Measurements from ENCODE around the gene AP2A1. TPM values are rescaled to one million over a fixed set of nuclear protein-coding genes. Genes with fewer than 3 reads are reported as not detected.

The AP2A1 gene
- total RNA-seq, 1 donor from 2014 or later: 65.3 TPM

- no peak for DNase-seq (ENCODE audit: low read depth, low spot score)
Measured at GRCh38 chr19:49792829-49793560, 26.2 kb downstream of the AP2A1 start.

- DNase-seq (ENCODE audit: low read depth, low spot score): no peak
Measured at GRCh38 chr19:49793561-49793840, 26.7 kb downstream of the AP2A1 start.

- DNase-seq (ENCODE audit: low read depth, low spot score): no peak
Measured at GRCh38 chr19:49795615-49796014, 28.8 kb downstream of the AP2A1 start.

GRCh38 chr19:49798574-49798973 lies 31.8 kb downstream of the AP2A1 start:
- no peak for DNase-seq (ENCODE audit: low read depth, low spot score)

GRCh38 chr19:49799271-49799797 lies 32.5 kb downstream of the AP2A1 start:
- DNase-seq (ENCODE audit: low read depth, low spot score): no peak

DNA sequence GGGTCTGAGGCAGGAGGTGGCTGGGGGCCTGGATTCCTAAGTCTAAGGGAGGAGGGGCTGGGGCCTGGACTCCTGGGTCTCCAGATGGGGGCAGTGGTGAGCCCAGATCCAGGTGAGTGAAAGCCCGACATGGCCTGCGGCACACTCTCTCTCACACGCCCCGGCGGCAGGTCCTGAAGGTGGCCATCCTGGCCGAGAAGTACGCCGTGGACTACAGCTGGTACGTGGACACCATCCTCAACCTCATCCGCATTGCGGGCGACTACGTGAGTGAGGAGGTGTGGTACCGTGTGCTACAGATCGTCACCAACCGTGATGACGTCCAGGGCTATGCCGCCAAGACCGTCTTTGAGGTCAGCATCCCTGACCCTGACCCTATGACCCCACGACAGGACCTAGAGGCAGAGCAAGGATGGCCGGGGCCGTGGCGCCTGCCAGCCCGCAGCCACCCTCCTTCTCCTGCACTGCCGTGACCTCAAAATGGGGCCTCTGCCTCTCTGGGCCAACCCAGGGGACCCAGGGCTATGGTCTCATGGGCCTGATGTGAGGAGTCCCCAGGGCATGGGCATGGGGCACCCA lies 33.1 kb downstream of the AP2A1 start:
- DNase-seq (ENCODE audit: low read depth, low spot score): no peak

GRCh38 chr19:49800771-49801170 lies 34.0 kb downstream of the AP2A1 start:
- DNase-seq (ENCODE audit: low read depth, low spot score): no peak

DNA sequence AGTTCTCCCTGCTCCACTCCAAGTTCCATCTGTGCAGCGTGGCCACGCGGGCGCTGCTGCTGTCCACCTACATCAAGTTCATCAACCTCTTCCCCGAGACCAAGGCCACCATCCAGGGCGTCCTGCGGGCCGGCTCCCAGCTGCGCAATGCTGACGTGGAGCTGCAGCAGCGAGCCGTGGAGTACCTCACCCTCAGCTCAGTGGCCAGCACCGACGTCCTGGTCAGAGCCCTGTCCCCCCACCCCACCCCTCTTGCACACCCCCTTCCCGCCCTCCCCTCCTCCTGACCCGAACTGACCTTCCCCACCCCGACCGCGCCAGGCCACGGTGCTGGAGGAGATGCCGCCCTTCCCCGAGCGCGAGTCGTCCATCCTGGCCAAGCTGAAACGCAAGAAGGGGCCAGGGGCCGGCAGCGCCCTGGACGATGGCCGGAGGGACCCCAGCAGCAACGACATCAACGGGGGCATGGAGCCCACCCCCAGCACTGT lies 34.6 kb downstream of the AP2A1 start:
- DNase-seq (ENCODE audit: low read depth, low spot score): no peak

DNA sequence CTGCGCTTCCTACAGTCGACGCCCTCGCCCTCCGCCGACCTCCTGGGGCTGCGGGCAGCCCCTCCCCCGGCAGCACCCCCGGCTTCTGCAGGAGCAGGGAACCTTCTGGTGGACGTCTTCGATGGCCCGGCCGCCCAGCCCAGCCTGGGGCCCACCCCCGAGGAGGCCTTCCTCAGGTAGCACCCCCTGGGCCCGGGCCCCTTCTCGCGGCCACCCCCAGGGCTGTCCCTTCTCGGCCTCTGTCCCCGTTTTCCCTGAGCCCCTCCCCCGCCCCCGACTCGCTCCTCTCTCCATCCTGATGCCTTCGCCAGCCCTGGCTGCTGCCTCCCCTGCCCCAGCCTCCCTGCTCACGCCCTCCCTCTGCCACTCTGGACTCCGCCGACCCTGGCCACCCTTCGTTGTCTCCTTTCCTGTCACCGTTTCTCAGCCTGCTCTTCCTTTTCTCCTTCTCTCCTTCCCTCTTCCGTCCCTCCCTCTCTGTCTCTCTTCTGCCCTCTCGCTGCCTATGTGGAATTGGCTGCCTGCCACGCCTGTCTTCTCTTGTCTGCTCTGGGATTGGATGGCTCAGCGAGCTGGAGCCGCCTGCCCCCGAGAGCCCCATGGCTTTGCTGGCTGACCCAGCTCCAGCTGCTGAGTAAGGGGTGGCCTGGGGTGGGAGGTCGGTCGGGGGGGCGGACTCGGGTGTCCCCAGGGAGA lies 35.3 kb downstream of the AP2A1 start:
- no peak for DNase-seq (ENCODE audit: low read depth, low spot score)

DNA sequence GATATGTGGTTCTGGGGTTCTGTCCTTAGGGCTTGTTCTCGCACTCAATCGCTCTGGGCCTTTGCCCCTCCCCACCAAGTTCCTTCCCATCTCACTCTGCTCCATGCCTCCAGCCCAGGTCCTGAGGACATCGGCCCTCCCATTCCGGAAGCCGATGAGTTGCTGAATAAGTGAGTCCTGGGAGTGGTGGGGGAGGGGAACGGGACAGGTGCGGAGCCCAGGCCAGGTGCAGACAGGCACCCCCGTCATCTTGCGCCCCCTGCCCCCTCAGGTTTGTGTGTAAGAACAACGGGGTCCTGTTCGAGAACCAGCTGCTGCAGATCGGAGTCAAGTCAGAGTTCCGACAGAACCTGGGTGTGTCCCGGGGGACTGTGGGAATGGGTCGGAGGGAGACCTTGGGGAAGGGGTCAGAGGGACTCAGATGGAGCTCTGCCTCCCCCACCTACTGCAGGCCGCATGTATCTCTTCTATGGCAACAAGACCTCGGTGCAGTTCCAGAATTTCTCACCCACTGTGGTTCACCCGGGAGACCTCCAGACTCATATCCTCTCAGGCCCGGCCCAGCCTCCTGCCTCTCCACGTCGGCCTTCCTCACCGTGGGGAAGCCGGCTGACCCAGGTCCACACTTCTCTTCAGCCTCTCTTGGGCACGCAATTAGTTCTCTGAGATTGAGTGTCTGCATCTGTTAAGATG lies 36.2 kb downstream of the AP2A1 start:
- no peak for DNase-seq (ENCODE audit: low read depth, low spot score)

DNA sequence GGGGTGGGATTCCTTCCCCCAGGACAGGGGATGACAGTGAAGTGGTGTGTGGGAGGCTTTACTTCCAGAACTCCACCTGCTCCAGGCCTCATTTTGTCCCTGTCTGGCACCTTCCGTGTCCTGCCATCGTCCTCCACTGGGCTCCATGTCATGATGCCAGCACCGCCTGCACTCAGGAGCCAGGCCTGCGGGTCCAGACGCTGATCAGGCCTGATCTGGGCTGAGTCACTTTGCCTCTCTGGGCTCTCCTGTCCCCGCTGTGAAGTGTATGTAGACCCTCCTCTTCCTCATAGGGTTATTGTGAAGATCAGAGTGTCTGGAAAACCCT lies 36.7 kb downstream of the AP2A1 start:
- DNase-seq (ENCODE audit: low read depth, low spot score): no peak

DNA sequence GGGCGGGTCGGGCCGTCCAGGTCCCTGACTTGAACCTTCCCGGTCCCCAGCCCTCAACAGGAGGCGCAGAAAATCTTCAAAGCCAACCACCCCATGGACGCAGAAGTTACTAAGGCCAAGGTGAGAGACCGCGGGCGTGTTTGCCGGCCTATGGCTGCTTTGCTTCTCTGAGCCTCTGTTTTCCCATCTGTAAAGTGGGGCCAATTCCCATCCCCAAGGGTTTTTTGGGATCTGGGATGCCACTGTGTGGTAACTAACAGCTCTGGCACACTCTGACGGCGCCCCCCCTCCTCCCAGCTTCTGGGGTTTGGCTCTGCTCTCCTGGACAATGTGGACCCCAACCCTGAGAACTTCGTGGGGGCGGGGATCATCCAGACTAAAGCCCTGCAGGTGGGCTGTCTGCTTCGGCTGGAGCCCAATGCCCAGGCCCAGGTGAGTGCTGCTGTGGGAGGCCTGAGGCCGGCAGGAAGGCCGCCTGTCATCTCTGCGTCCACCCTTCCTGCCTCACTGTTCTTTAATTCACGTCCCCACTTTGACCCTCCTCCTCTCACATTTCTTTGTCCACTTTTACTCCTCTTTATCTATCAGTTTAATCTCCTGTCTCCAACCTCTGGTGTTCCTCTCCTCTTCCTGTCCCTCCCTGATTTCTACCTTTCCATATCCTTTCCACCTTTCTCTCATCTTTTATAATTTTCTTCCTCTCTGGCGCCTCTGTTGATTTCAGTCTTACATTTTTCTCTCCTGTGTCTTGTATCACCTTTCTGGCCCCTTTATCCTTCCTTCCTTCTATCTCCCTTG lies 39.2 kb downstream of the AP2A1 start:
- DNase-seq (ENCODE audit: low read depth, low spot score): no peak

DNA sequence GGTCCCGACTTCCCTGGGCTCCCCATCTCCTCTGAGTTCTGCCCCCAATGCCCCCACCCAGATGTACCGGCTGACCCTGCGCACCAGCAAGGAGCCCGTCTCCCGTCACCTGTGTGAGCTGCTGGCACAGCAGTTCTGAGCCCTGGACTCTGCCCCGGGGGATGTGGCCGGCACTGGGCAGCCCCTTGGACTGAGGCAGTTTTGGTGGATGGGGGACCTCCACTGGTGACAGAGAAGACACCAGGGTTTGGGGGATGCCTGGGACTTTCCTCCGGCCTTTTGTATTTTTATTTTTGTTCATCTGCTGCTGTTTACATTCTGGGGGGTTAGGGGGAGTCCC lies 39.8 kb downstream of the AP2A1 start:
- DNase-seq (ENCODE audit: low read depth, low spot score): no peak

- DNase-seq (ENCODE audit: low read depth, low spot score): no peak
Measured at GRCh38 chr19:49807058-49807903, 40.5 kb downstream of the AP2A1 start.

DNA sequence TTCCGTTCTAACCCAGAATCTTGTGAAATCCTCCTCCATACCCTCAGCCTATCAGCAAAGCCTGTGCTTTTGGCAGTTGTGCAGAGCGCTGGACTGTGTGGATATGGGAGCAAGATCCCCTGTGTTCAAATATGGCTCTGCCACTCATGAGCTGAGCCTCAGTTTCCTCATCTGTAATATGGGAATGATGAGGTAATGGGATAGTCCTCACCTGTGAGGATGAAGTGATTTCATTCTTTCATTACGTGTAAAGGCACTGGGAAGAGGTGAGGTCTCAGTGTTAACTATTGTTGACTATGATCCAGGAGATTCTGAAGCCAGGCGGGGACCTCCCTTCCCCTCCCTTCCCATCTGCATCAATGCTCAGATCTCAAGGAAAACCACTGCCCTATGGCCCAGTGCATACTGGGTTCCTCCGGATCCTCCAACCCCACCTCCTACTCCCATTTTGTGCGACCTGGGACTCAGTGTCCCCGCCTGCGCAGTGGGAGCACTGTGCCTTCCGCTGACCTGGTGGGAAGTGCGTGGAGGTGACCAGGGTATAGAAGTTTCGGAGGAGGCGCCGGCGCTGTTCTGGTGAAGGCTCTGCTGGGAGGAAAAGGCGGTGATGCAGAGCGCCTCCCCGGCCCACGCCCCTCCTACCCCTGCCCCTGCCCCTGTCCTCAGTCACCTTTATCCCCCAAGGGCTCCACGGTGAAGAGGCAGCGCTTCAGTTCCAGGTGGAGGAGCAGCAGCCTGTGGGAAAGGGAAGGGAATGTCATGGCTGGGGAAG lies 41.3 kb downstream of the AP2A1 start:
- no peak for DNase-seq (ENCODE audit: low read depth, low spot score)

- DNase-seq (ENCODE audit: low read depth, low spot score): peak; percentile 51
Measured at GRCh38 chr19:49808711-49809159, 41.9 kb downstream of the AP2A1 start.

- no peak for DNase-seq (ENCODE audit: low read depth, low spot score)
Measured at GRCh38 chr19:49809160-49809940, 42.5 kb downstream of the AP2A1 start.

DNA sequence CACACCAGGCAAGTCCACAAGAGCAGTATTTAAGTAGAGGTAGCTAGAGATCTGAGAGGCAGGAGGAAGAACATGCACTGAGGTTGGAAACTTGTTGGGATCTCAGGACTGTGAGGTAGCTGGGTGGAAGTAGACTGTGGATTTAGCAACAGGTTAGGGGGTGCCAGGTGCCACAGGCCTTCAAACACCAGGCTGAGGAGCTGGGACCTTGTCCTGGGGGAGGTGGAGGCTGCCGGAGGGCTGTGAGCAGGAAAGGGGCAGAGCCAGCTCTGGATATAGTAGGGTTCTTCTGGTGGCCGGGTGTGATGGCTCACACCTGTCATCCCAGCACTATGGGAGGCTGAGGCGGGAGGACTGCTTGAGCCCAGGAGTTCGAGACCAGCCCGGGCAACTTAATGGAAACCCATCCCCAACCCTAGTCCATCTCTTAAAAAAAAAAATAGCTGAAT lies 43.2 kb downstream of the AP2A1 start:
- DNase-seq (ENCODE audit: low read depth, low spot score): no peak

DNA sequence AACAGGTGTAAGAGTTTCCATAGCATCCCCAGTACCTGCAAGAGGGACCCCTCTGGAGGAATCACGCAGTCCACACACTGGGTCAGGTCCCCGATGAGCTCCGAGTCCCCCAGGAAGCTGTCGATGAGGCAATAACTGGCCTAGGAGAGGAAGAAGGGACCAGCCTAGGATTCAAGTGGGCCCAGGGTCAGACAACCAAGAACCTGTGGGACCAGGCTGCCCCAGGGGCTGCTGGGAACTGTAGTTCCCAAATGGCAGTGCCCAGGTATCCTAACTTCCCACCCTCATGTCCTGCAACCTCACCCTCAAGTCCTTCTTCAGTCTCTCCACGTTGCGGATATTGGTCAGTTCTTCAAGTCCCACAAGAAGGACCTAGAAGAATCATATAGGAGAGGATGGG lies 44.5 kb downstream of the AP2A1 start:
- no peak for DNase-seq (ENCODE audit: low read depth, low spot score)
